HG03442 (cell line): ENCODE data around the gene SH3GLB2.
"Not testable (repeated sequence)": the region's sequence is repeated elsewhere in the genome, so short reads cannot be mapped to it uniquely, and the experiment has no call there.

Experiments
- ATAC-seq: cut with Tn5 transposase; IDR thresholded peaks from one replicate; pipeline ENCODE4 v1.9.1; 2021; ENCODE audit warnings: mild to moderate bottlenecking, moderate library complexity; ENCODE audit not compliant: unreplicated experiment

Gene SH3GLB2

GRCh38 chr9:129002992-129003391 is 25.1 kb downstream of the SH3GLB2 start:
- ATAC-seq, result no peak

- ATAC-seq, result no peak
Observed at GRCh38 chr9:129001504-129002325, 26.4 kb downstream of the SH3GLB2 start.

GRCh38 chr9:128999581-129000206 is 28.4 kb downstream of the SH3GLB2 start:
- ATAC-seq, result no peak

- ATAC-seq, result no peak
Observed at GRCh38 chr9:128998462-128998861, 29.7 kb downstream of the SH3GLB2 start.

GRCh38 chr9:128995791-128996190 is 32.3 kb downstream of the SH3GLB2 start:
- ATAC-seq, result no peak

GRCh38 chr9:128992995-128993394 is 35.1 kb downstream of the SH3GLB2 start:
- ATAC-seq, result no peak

GRCh38 chr9:128987805-128988204 is 40.3 kb downstream of the SH3GLB2 start:
- no peak for ATAC-seq

- ATAC-seq, result no peak
Observed at GRCh38 chr9:128986671-128987070, 41.5 kb downstream of the SH3GLB2 start.

GRCh38 chr9:128983536-128983935 is 44.6 kb downstream of the SH3GLB2 start:
- no peak for ATAC-seq

GRCh38 chr9:128979111-128979510 is 49.0 kb downstream of the SH3GLB2 start:
- no peak for ATAC-seq

GRCh38 chr9:128972956-128973355 is 55.2 kb downstream of the SH3GLB2 start:
- ATAC-seq, result no peak

GRCh38 chr9:128969491-128969890 is 58.6 kb downstream of the SH3GLB2 start:
- no peak for ATAC-seq

GRCh38 chr9:128961403-128961802 is 66.7 kb downstream of the SH3GLB2 start:
- ATAC-seq, result not testable (repeated sequence)
